Mesendoderm (in vitro differentiated cells): ENCODE measurements around the gene AKR1C4.

Source experiments
- DNase-seq: peaks from one replicate; pipeline ENCODE4 v3.0.0; 2013
- H2AK5ac ChIP-seq: 2 replicates; pipeline ENCODE4 v1.6.1; 2013; ENCODE audit warnings: low read length, inconsistent platforms
- H2BK120ac ChIP-seq: 2 replicates; pipeline ENCODE4 v1.6.1; 2013; ENCODE audit warnings: low read depth, mild to moderate bottlenecking, low read length, moderate library complexity, mixed read lengths
- H2BK15ac ChIP-seq: replicated peaks from 2 replicates; pipeline ENCODE4 v1.6.1; 2013; ENCODE audit warnings: low read depth, mild to moderate bottlenecking, moderate library complexity
- H2BK5ac ChIP-seq: 2 replicates; pipeline ENCODE4 v1.6.1; 2013; ENCODE audit warnings: low read length, inconsistent platforms
- H3K18ac ChIP-seq: 2 replicates; pipeline ENCODE4 v1.6.1; 2013; ENCODE audit warnings: mild to moderate bottlenecking, low read length, mixed read lengths
- H3K23ac ChIP-seq: one replicate; pipeline ENCODE4 v1.6.1; 2013; ENCODE audit warnings: low read length
- H3K27ac ChIP-seq: 2 replicates; pipeline ENCODE4 v1.5.1; 2013; ENCODE audit warnings: low read depth, mild to moderate bottlenecking, inconsistent platforms, low read length, moderate library complexity
- H3K27me3 ChIP-seq: 2 replicates; pipeline ENCODE4 v1.6.1; 2013; ENCODE audit warnings: low read length, control low read depth, mild to moderate bottlenecking, inconsistent platforms; ENCODE audit not compliant: insufficient read depth, poor library complexity
- H3K36me3 ChIP-seq: 2 replicates; pipeline ENCODE4 v1.6.1; 2013; ENCODE audit warnings: low read length, inconsistent platforms; ENCODE audit not compliant: control insufficient read depth, insufficient read depth
- H3K4ac ChIP-seq: one replicate; pipeline ENCODE4 v1.6.1; 2013; ENCODE audit warnings: low read depth, mild to moderate bottlenecking, low read length, moderate library complexity
- H3K4me1 ChIP-seq: 2 replicates; pipeline ENCODE4 v1.6.1; 2013; ENCODE audit warnings: low read depth, low read length, inconsistent platforms; ENCODE audit not compliant: control insufficient read depth
- H3K4me2 ChIP-seq: 2 replicates; pipeline ENCODE4 v1.6.1; 2013; ENCODE audit warnings: low read length
- H3K4me3 ChIP-seq: 2 replicates; pipeline ENCODE4 v1.5.1; 2013; ENCODE audit warnings: mild to moderate bottlenecking, low read length
- H3K56ac ChIP-seq: one replicate; pipeline ENCODE4 v1.6.1; 2013; ENCODE audit warnings: low read length
- H3K79me1 ChIP-seq: 2 replicates; pipeline ENCODE4 v1.6.1; 2013; ENCODE audit warnings: low read length, inconsistent platforms
- H3K79me2 ChIP-seq: 2 replicates; pipeline ENCODE4 v1.6.1; 2013; ENCODE audit warnings: mild to moderate bottlenecking, low read length; ENCODE audit not compliant: control insufficient read depth, insufficient read depth
- H3K9ac ChIP-seq: 2 replicates; pipeline ENCODE4 v1.6.1; 2013; ENCODE audit warnings: low read length, inconsistent platforms
- H4K5ac ChIP-seq: one replicate; pipeline ENCODE4 v1.6.1; 2013; ENCODE audit warnings: low read length
- H4K8ac ChIP-seq: one replicate; pipeline ENCODE4 v1.6.1; 2013; ENCODE audit warnings: low read depth, mild to moderate bottlenecking, control low read depth, low read length, moderate library complexity
- WGBS: extraction: QIAGEN DNeasy Blood & Tissue Kit; methylation state at CpG from one replicate; pipeline ENCODE4 v1.1.7; 2013; ENCODE audit warnings: low lambda C conversion rate, missing lambda C conversion rate; ENCODE audit not compliant: insufficient coverage; ENCODE audit errors: extremely low coverage; 5-methylcytosine and 5-hydroxymethylcytosine counted together

AKR1C4 gene

DNA sequence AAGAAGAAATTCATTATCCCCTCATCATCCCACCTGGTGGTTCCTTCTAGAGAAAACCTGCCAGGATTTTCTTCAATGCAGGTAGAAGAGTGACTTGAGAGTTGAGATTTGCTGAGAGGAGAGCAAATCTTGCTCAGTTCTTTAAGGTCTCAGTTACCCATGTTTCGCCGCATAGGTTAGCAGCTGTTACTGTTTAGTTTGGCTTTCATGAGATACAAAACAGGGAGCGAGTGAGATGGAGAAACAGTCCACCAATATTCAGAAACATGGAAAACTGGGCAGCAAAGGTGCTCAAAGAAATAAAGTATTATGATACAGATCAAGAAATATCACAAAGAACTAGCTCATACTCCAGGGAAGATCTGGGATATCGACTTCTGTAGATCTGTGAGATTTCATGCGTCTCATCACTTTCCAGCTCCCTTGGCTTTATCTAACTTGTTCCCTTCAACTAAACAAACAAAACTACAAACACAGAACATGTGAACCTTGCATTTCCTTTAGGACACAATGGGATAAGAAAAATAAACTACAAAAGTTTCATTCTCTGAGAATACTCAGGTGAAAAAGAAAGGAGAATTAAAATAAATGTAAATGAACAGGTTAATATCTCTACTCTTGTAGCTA lies 63.4 kb downstream of the AKR1C4 start:
- Histone ChIP-seq H3K79me2 (no peaks in the 10 kb centered on the region), H3K27me3 (no peaks in the 10 kb centered on the region), H3K27ac (no peak overlapping the region), H2AK5ac (no peak overlapping the region), H3K4me1 (no peaks in the 10 kb centered on the region), H3K56ac (no peak overlapping the region), H3K4me3 (no peak overlapping the region), H3K9ac (no peak overlapping the region), H2BK120ac (no peak overlapping the region), H4K5ac (no peak overlapping the region), H3K79me1 (no peaks in the 10 kb centered on the region), H2BK15ac (no peak overlapping the region), H3K23ac (no peak overlapping the region), H2BK5ac (no peak overlapping the region), H3K4me2 (no peak overlapping the region), H3K18ac (no peak overlapping the region), H3K36me3 (no peaks in the 10 kb centered on the region), H4K8ac (no peak overlapping the region), H3K4ac (no peak overlapping the region)
- DNase-seq: no peak
- no CpG with 5 or more reads among the region's 5 CpGs for WGBS

DNA sequence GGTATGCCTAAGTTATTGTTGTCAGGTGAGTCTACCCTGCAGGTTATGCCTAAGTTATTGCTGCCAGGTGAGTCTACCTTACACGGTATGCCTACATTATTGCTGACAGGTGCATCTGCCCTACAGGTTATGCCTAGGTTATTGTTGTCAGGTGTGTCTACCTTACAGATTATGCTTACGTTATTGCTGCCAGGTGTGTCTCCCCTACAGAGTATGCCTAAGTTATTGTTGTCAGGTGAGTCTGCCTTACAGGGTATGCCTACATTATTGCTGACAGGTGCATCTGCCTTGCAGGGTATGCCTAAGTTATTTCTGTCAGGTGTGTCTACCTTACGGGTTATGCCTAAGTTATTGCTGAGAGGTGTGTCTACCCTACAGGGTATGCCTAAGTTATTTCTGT lies 64.2 kb downstream of the AKR1C4 start:
- no peak overlapping the region for H3K4ac ChIP-seq
- H3K4me2 ChIP-seq: no peak overlapping the region
- no peaks in the 10 kb centered on the region for H3K79me1 ChIP-seq
- H2BK120ac ChIP-seq: no peak overlapping the region
- no peak overlapping the region for H4K5ac ChIP-seq
- H3K36me3 ChIP-seq: no peaks in the 10 kb centered on the region
- H2AK5ac ChIP-seq: no peak overlapping the region
- no peaks in the 10 kb centered on the region for H3K4me1 ChIP-seq
- no CpG with 5 or more reads among the region's 3 CpGs for WGBS
- no peak overlapping the region for H2BK5ac ChIP-seq
- no peak overlapping the region for H3K18ac ChIP-seq
- no peak overlapping the region for H2BK15ac ChIP-seq
- H3K27me3 ChIP-seq: no peaks in the 10 kb centered on the region
- no peak overlapping the region for H3K56ac ChIP-seq
- H3K9ac ChIP-seq: no peak overlapping the region
- H3K23ac ChIP-seq: no peak overlapping the region
- H3K79me2 ChIP-seq: no peaks in the 10 kb centered on the region
- H4K8ac ChIP-seq: no peak overlapping the region
- no peak overlapping the region for H3K27ac ChIP-seq
- H3K4me3 ChIP-seq: no peak overlapping the region
- no peak for DNase-seq

DNA sequence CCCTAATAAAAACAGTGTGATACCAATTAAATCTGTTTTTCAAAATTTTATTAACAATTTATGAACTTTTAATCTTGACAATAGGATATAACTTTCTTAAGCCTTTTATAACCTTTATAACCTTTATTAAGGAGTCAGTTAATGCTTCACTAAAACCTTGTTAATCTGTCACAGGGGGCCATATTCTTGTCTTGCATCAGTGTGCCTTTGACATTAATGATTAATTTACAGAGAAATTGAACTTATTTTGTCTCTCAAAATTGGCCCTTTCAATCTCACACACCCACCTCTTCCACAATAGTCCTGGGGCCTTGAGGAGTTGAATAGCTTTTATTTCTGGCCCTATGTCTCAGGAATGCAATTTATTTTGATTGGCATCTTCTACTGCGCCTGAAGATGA lies 68.5 kb downstream of the AKR1C4 start:
- no peak overlapping the region for H2BK120ac ChIP-seq
- no peak for DNase-seq
- H3K4me3 ChIP-seq: no peak overlapping the region
- H4K5ac ChIP-seq: no peak overlapping the region
- H3K18ac ChIP-seq: no peak overlapping the region
- no peak overlapping the region for H3K27ac ChIP-seq
- H3K9ac ChIP-seq: no peak overlapping the region
- H3K79me2 ChIP-seq: no peaks in the 10 kb centered on the region
- no peak overlapping the region for H2AK5ac ChIP-seq
- no peak overlapping the region for H3K4ac ChIP-seq
- WGBS: no CpG with 5 or more reads among the region's 1 CpG
- no peak overlapping the region for H4K8ac ChIP-seq
- H2BK15ac ChIP-seq: no peak overlapping the region
- H3K23ac ChIP-seq: no peak overlapping the region
- H3K79me1 ChIP-seq: no peaks in the 10 kb centered on the region
- no peaks in the 10 kb centered on the region for H3K36me3 ChIP-seq
- H3K4me1 ChIP-seq: no peaks in the 10 kb centered on the region
- H3K27me3 ChIP-seq: no peaks in the 10 kb centered on the region
- no peak overlapping the region for H2BK5ac ChIP-seq
- no peak overlapping the region for H3K4me2 ChIP-seq
- H3K56ac ChIP-seq: no peak overlapping the region

DNA sequence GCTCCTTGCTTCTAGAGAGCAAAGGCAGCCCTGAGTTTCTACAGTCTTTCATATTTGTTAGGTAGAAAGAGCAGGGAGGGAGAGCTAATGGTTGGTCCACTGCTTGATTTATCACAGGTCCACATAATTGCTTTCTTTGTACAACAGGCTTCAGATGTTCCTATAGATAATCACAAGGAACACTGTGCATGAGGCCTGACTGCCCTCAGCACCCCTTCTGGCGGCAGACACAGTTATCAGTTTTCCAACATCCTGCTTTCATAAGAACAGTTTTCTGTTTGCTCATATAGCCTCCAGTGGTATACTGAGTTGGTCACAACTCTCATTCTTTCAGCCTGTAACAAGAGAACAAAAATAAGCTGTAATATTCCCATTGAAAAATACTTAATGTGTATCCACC lies 69.7 kb downstream of the AKR1C4 start:
- Histone ChIP-seq H2BK15ac (no peak overlapping the region), H3K4me1 (no peaks in the 10 kb centered on the region), H3K79me2 (no peaks in the 10 kb centered on the region), H3K4me3 (no peak overlapping the region), H4K8ac (no peak overlapping the region), H3K27ac (no peak overlapping the region), H3K4me2 (no peak overlapping the region), H2AK5ac (no peak overlapping the region), H3K4ac (no peak overlapping the region), H3K18ac (no peak overlapping the region), H3K36me3 (no peaks in the 10 kb centered on the region), H3K27me3 (no peaks in the 10 kb centered on the region), H3K79me1 (no peaks in the 10 kb centered on the region), H2BK5ac (no peak overlapping the region), H4K5ac (no peak overlapping the region), H2BK120ac (no peak overlapping the region), H3K9ac (no peak overlapping the region), H3K23ac (no peak overlapping the region), H3K56ac (no peak overlapping the region)
- DNase-seq: no peak
- WGBS: no CpG with 5 or more reads among the region's 1 CpG

DNA sequence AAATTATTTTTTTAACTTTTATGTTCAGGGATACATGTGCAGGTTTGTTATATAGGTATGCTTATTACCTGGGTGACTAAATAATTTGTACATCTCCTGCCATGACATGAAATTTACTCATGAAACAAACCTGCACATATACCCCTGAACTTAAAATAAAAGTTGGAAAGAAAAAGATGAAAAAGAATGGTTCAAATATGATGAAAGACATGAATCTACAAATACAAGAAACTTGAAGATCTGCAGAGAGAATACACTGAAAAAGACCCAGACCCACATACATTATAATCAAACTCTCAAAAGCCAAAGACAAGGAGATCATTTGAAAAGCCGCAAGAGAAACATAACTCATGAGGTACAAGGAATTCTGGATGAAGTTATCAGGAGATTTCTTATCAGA lies 70.2 kb downstream of the AKR1C4 start:
- no peak for DNase-seq
- no peak overlapping the region for H3K4ac ChIP-seq
- H3K27me3 ChIP-seq: no peaks in the 10 kb centered on the region
- H3K23ac ChIP-seq: no peak overlapping the region
- no peak overlapping the region for H3K56ac ChIP-seq
- H2BK5ac ChIP-seq: no peak overlapping the region
- no peak overlapping the region for H4K5ac ChIP-seq
- no peaks in the 10 kb centered on the region for H3K79me1 ChIP-seq
- H3K9ac ChIP-seq: no peak overlapping the region
- no peaks in the 10 kb centered on the region for H3K4me1 ChIP-seq
- no peak overlapping the region for H3K27ac ChIP-seq
- H3K79me2 ChIP-seq: no peaks in the 10 kb centered on the region
- H3K36me3 ChIP-seq: no peaks in the 10 kb centered on the region
- no peak overlapping the region for H2BK15ac ChIP-seq
- H2BK120ac ChIP-seq: no peak overlapping the region
- H3K4me2 ChIP-seq: no peak overlapping the region
- WGBS: no CpG with 5 or more reads among the region's 1 CpG
- no peak overlapping the region for H4K8ac ChIP-seq
- no peak overlapping the region for H2AK5ac ChIP-seq
- H3K4me3 ChIP-seq: no peak overlapping the region
- no peak overlapping the region for H3K18ac ChIP-seq

DNA sequence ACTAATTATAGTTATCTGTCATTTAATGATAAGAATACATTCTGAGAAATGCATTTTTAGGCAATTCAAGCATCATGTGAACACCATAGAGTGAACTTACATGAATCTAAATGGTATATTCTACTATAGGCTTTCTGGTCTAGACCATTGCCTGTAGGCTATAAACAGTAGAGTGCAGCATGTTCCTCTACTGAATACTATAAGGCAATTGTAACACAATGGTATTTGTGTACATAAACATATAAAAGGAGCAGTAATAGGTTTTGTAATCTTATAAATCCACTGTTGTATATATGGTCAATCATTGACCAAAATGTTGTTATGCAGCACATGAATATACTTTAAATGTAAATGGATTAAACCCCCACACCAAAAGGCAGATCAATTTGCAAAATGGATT lies 71.6 kb downstream of the AKR1C4 start:
- Histone ChIP-seq H3K23ac (no peak overlapping the region), H3K27ac (no peak overlapping the region), H3K4me3 (no peak overlapping the region), H3K36me3 (no peaks in the 10 kb centered on the region), H2BK15ac (no peak overlapping the region), H3K9ac (no peak overlapping the region), H3K79me1 (no peaks in the 10 kb centered on the region), H4K8ac (no peak overlapping the region), H3K4me2 (no peak overlapping the region), H3K4me1 (no peaks in the 10 kb centered on the region), H3K79me2 (no peaks in the 10 kb centered on the region), H2BK120ac (no peak overlapping the region), H2AK5ac (no peak overlapping the region), H3K27me3 (no peaks in the 10 kb centered on the region), H3K18ac (no peak overlapping the region), H4K5ac (no peak overlapping the region), H3K4ac (no peak overlapping the region), H2BK5ac (no peak overlapping the region), H3K56ac (no peak overlapping the region)
- no peak for DNase-seq
